Measurements from ENCODE around the gene HOXA7.

Gene HOXA7

DNA sequence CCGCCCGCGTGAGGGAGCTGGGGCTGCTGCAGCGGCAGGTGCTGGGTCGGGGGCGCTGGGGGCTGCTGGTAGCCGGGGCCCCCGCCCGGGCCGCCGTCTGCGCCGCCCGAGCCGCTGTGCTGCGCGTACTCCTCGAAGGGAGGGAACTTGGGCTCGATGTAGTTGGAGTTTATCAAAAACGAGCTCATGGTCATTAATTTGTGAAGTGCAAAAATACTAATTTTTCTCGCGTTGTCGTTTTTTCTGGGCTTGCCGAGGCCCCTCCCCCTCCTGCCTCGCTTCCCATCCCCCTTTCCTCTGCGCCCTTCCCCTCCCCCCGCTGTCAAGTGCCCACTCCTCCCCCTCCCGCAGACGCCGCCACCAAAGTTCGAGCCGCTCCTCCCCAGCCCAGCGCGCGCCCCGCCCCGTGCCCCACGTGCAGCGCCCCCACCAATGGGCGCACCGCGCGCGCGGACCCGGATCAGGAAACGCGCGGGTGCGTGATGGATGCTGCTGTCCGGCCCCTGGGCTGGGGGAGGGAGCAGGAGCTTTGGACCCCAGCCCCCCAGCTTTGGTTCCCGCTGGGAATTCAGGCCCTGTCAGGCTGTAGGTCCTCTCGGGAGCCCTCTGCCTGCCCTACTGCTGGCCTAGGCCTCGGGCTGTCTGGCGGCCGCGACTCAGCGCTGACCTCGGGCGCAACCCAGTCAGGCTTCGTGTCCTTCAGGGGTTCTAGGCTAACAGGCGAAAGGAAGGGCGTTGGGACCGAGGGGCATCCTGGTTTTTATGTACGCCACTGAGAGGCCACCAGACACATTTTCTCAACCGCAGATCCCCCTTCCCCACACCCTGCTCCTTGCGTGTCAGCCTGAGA lies 25.7 kb downstream of the HOXA7 start, which contains the start of gene HOXA4:
TSS of gene HOXA4 (minus strand) at position 218 of the 850 bp plus-strand sequence. CDS start at position 194, 24 bp downstream.
- TF ChIP-seq EZH2phosphoT487 (IDR thresholded peaks at IDR 0.05; ENCODE audit: low read length): no peak
- TF ChIP-seq EZH2 (optimal IDR thresholded peaks at IDR 0.05; ENCODE audit: low read depth, low read length): no peak
- no peak for TF ChIP-seq CTCF (IDR thresholded peaks at IDR 0.05; ENCODE audit: low read length)
- no peak for DNase-seq
- no peaks in the 10 kb centered on the region for H3K79me2 ChIP-seq (ENCODE audit: low read length)
- no peak within 1 kb of the TSS for H3K9ac ChIP-seq (ENCODE audit: low read length)
- H4K20me1 ChIP-seq (ENCODE audit: insufficient read depth, low read length): no peaks in the 10 kb centered on the region
- H3K27ac ChIP-seq (ENCODE audit: low read length): no peak within 1 kb of the TSS
- H2AFZ ChIP-seq (ENCODE audit: low read length): no peak within 1 kb of the TSS
- no peaks in the 10 kb centered on the region for H3K36me3 ChIP-seq (replicated peaks; ENCODE audit: insufficient read depth, low read length)
- no peaks in the 10 kb centered on the region for H3F3A ChIP-seq (ENCODE audit: insufficient read depth, low read length)
- no peaks in the 10 kb centered on the region for H3K4me1 ChIP-seq (ENCODE audit: low read length)
- H3K9me2 ChIP-seq (replicated peaks; ENCODE audit: insufficient read depth, low read length): no peaks in the 10 kb centered on the region
- peaks cover 3% of the 10 kb centered on the region; the same call in 1 of the 2 replicates for H3K27me3 ChIP-seq (replicated peaks; ENCODE audit: insufficient read depth, low read length)
- no peak within 1 kb of the TSS for H3K4me2 ChIP-seq (ENCODE audit: low read depth, low read length)
- no peaks in the 10 kb centered on the region for H3K9me3 ChIP-seq (replicated peaks; ENCODE audit: insufficient read depth, low read length)
- H3K4me3 ChIP-seq (ENCODE audit: low read length): no peak within 1 kb of the TSS

DNA sequence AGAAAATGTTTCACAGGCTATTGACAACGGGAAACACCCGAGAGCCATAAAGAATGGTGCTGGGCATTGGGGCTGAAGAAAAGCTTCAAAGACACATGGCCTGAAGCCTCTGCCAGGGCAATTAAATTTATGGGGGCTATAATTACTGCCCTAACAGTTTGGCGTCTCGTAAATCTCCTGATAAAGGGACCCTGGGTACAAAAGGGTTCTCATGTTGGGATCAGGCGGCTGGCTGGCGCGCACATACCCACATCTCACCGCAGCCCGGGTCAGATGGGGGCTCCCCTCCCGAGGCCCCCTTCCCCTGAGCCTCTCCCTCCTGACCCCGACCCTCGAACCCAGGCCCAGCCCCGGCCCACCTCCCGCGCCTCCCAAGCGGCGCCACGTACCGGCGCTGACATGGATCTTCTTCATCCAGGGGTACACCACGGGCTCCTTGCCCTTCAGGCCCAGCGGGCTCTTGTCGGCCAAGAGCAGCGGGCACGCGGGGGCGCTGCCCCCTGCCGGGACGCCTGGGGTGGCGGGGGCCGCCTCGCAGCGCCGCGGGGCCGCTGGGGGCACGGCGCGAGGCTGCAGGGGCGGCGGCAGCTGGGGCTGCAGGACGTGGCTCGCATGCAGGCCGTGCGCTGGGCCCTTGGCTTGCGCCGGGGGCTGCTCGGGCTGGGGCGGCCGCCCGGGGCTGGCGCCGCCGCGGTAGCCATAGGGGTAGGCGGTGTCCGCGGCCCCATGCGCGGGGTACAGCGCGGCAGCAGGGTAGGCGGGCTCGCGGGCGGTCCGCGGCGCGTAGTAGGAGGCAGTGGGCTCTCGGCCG lies 26.5 kb downstream of the HOXA7 start:
- no peaks in the 10 kb centered on the region for H3K9me2 ChIP-seq (replicated peaks; ENCODE audit: insufficient read depth, low read length)
- no peaks in the 10 kb centered on the region for H4K20me1 ChIP-seq (ENCODE audit: insufficient read depth, low read length)
- no peaks in the 10 kb centered on the region for H3F3A ChIP-seq (ENCODE audit: insufficient read depth, low read length)
- H3K4me3 ChIP-seq (ENCODE audit: low read length): no peak overlapping the region
- no peaks in the 10 kb centered on the region for H3K9me3 ChIP-seq (replicated peaks; ENCODE audit: insufficient read depth, low read length)
- no peak overlapping the region for H3K27ac ChIP-seq (ENCODE audit: low read length)
- H3K9ac ChIP-seq (ENCODE audit: low read length): no peak overlapping the region
- H3K4me1 ChIP-seq (ENCODE audit: low read length): no peaks in the 10 kb centered on the region
- no peak overlapping the region for H2AFZ ChIP-seq (ENCODE audit: low read length)
- no peaks in the 10 kb centered on the region for H3K79me2 ChIP-seq (ENCODE audit: low read length)
- H3K36me3 ChIP-seq (replicated peaks; ENCODE audit: insufficient read depth, low read length): no peaks in the 10 kb centered on the region
- TF ChIP-seq EZH2phosphoT487 (IDR thresholded peaks at IDR 0.05; ENCODE audit: low read length): no peak
- no peak for TF ChIP-seq CTCF (IDR thresholded peaks at IDR 0.05; ENCODE audit: low read length)
- no peak for TF ChIP-seq EZH2 (optimal IDR thresholded peaks at IDR 0.05; ENCODE audit: low read depth, low read length)
- no peak for DNase-seq
- H3K4me2 ChIP-seq (ENCODE audit: low read depth, low read length): no peak overlapping the region
- H3K27me3 ChIP-seq (replicated peaks; ENCODE audit: insufficient read depth, low read length): peaks cover 3% of the 10 kb centered on the region; the same call in 1 of the 2 replicates

- H3F3A ChIP-seq (ENCODE audit: insufficient read depth, low read length): no peaks in the 10 kb centered on the region
- H3K27me3 ChIP-seq (replicated peaks; ENCODE audit: insufficient read depth, low read length): peaks cover 3% of the 10 kb centered on the region; the same call in 1 of the 2 replicates
- H3K9ac ChIP-seq (ENCODE audit: low read length): no peak overlapping the region
- H3K27ac ChIP-seq (ENCODE audit: low read length): no peak overlapping the region
- no peak overlapping the region for H3K4me2 ChIP-seq (ENCODE audit: low read depth, low read length)
- H3K4me3 ChIP-seq (ENCODE audit: low read length): no peak overlapping the region
- H3K79me2 ChIP-seq (ENCODE audit: low read length): no peaks in the 10 kb centered on the region
- H3K36me3 ChIP-seq (replicated peaks; ENCODE audit: insufficient read depth, low read length): no peaks in the 10 kb centered on the region
- TF ChIP-seq CTCF (IDR thresholded peaks at IDR 0.05; ENCODE audit: low read length) (no peak), EZH2 (optimal IDR thresholded peaks at IDR 0.05; ENCODE audit: low read depth, low read length) (no peak), EZH2phosphoT487 (IDR thresholded peaks at IDR 0.05; ENCODE audit: low read length) (no peak)
- no peaks in the 10 kb centered on the region for H3K4me1 ChIP-seq (ENCODE audit: low read length)
- H2AFZ ChIP-seq (ENCODE audit: low read length): no peak overlapping the region
- H4K20me1 ChIP-seq (ENCODE audit: insufficient read depth, low read length): no peaks in the 10 kb centered on the region
- H3K9me2 ChIP-seq (replicated peaks; ENCODE audit: insufficient read depth, low read length): no peaks in the 10 kb centered on the region
- no peaks in the 10 kb centered on the region for H3K9me3 ChIP-seq (replicated peaks; ENCODE audit: insufficient read depth, low read length)
- no peak for DNase-seq
These were observed 27.4 kb downstream of the HOXA7 start for GRCh38 chr7:27128776-27129728.
